Hematopoietic multipotent progenitor cell treated with erythropoietin and hydrocortisone succinate and interleukin-3 and kit ligand, for 4 days (in vitro differentiated cells): ENCODE results near the gene PGGT1B.

Experiments
- DNase-seq: peaks from one replicate; pipeline ENCODE4 v3.0.0-alpha.2; 2015

PGGT1B gene

DNA sequence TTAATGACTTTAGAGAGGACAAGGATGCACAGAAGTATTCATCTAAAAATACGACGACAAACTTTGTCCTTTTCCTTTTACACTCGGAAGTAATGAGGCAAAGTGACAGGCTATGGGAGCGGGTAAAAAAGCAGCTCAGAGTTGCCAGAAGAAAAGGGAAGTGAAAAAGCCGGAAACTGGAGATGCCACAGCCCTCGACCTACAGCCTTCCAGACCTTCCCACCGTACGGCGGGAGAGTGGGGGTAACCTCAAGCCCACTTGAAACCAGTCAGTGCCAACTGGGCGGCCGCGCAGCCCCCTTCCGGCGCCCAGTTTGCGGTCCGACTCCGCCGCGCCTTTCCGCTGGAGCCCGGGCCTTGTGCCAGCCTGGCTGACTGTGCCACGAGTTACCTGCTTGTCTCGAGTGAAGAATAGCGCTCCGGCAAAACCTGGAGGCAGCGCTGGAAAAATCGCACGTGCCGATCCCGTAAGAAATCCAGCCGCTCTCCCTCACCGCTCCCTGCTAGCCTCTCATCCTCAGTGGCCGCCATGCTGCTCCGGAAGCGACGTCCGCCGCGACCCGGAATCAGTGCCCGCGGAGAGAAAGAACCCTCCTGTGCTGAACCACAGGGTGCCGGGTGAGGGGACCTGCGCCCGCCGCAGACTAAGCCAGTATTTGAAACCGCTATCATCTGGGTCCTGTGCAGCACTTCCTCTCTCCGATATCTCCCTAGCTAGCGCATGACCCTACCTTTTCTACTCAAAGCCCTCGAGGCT is at the start of gene PGGT1B:
PGGT1B (minus strand) TSS at position 557 of the 757 bp plus-strand sequence; CDS start at position 531, 26 bp downstream.
- peak; percentile 91 for DNase-seq

DNA sequence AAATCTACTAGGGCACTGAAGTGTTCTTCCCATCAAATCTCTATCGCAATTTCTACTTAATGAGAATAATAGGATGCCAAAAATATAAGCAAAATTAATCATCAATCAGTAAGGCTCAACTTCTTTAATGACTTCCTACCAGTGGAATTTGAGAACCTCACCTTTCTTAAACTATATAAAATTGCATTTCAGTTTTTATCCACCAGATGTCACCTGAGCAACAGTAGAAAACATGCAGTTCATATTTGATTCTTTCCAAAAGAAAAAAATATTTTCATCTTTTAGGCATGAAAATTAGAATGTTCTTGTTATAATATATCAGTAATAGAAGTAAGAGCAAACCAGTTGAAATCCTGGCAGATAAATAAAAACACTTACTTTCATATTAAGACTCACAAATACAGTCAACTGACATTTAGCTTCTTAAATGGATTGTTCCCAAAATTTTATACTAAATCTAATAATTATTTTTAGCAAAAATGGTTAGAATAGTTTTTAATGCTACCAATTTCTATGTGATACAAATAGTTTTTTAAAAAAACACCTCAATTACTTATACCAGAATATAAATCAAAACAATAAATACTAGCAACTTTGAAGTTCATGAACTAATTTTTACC is 47.2 kb upstream of the PGGT1B start:
- peak; percentile 73 for DNase-seq

GRCh38 chr5:115308815-115309214 is 46.1 kb upstream of the PGGT1B start:
- DNase-seq = no peak

DNA sequence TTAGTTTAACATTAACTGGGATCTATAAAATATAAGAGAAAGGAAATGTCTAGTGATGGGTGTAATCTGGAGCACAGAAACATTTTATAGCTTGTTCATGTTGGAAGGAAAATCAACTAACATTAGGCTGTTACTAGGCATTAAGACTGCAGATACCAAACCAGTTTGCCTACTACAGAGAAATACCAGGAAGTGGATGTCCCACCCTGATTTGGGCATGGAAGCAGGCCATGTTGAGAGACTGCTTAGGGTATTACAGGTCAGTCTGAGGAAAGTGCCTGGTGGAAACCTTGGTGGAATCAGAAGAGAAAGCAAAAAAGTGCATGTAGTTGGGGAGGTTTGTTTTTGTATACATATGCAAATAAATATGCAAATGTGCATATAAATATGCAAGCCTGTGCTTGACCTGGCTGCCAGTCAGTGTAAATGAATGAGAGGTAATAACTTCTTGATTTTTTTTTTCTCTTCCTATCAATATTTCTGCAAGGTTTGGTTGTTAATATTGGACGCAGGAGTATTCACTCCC is 43.4 kb upstream of the PGGT1B start:
- peak; percentile 7 for DNase-seq

DNA sequence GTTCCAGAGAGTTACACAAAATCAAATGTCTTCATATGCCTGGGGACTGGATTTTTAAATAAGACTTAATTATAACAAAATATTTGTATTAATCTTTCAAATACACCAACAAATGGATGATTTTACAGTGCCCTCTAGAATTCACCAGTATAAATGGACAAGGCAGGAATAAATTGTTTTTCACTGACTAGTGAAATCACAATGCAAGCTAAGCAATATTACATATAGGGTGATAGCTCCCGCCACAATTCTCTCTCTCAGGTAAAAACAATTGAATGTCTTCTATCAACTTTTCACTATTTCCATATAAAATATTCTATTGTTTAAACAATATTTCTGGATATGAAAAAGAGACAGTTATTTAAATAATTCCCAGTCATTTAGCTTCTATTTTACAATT is 41.8 kb upstream of the PGGT1B start:
- DNase-seq = no peak

GRCh38 chr5:115298811-115299210 is 36.1 kb upstream of the PGGT1B start:
- DNase-seq = peak; percentile 10

DNA sequence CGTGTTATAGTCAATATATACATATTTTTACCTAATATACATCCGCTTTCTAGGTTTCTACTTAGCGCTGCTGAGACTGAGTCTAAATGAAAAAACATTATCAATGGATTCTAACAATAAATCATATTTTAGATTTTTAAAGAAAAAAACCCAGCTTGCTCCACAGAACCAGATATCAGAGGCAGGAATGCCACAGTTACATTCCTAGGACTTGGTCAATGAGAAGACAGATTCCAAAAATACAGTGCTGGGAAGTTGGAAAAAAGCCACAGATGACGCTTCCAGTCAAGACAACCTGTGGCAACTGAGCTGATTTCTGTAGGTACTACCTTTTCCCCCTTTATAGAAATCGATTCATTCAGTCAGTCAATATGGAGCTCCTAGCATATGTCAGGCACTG is 34.4 kb upstream of the PGGT1B start:
- no peak for DNase-seq

DNA sequence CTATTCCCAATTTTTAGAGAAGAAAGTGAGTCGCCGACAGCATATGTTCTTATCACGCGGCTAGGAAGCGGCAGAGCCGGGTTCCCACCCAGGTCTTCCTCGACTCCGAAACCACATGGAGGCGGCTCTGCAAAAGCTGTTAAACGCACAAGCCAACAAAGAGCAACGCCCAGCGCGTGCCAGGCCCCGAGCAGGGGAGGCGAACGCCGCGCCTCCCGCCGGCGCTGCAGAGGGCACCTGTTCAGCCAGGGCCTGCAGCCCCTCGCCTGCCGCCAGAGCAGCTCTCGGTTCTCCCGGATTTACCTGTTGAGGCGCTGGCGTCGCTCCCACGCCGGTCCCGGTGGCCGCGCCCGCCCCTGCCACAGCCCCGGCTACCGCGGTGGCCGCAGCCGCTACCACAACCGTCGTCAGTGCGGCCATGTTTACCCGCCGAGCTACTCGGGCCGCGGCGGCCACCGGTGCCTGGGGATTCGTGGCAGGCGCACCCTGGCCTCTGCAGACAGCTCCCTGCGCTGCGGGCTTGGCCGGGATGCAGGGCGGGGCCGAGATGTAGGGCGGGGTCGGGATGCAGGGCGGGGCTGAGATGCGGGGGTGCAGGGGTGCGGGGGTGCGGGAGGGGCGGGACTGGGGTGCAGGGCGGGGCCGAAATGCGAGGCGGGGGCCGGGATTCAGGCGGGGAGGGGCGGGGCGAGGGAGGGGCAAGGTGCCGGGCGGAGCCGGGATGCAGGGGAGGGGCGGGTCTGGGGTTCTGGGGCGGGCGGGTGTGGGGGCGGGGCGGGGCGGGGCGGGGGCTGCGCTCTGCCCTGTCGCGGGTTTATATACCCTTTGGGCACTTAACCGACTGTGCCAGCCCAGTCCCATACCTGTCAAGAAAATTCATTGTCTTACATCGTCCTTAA is 33.7 kb upstream of the PGGT1B start, which contains the start of gene CCDC112:
CCDC112 (minus strand) TSS at position 531 of the 899 bp plus-strand sequence; CDS start at position 420, 111 bp downstream.
- peak; percentile 90 for DNase-seq

GRCh38 chr5:115295777-115296123 is 33.1 kb upstream of the PGGT1B start:
- DNase-seq = no peak

DNA sequence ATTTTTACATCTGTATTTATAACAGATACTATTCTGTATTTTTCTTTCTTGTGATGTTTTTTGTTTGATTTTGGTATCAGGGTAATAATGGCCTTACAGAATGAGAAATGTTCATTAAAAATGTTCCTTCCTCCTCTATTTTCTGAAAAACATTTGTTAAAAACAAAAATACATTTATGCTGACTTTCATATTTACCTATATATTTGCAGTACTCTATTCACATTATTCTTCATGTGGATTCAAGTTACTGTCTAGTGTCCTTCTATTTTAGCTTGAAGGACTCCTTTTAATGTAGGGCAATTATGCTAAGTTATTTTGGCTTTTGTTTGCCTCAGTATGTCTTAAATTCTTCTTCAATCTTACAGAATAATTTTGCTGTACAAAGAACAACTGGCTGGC is 28.7 kb upstream of the PGGT1B start:
- DNase-seq = no peak

DNA sequence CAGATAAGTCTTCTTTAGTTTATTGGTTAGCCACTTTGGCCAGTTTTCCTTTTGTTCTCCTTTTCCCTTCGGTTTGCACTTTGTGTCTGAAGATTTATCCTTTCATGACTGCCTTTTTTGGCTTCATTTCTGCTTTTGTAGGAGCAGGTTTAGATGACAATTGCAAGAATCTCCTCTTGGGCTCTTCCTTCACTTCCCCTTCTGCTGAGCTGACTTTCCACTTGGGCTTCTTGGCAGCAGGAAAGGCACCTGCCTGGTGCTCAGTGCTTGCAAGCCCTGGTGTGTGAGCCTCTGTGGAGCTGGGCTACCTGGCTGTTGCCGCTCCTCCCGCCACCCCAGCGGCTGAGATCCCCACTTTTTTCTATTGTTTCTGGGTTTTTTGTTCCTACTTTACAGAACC is 26.4 kb upstream of the PGGT1B start:
- DNase-seq = peak; percentile 22

GRCh38 chr5:115284021-115284420 is 21.3 kb upstream of the PGGT1B start:
- DNase-seq = no peak

GRCh38 chr5:115282131-115282530 is 19.5 kb upstream of the PGGT1B start:
- no peak for DNase-seq

DNA sequence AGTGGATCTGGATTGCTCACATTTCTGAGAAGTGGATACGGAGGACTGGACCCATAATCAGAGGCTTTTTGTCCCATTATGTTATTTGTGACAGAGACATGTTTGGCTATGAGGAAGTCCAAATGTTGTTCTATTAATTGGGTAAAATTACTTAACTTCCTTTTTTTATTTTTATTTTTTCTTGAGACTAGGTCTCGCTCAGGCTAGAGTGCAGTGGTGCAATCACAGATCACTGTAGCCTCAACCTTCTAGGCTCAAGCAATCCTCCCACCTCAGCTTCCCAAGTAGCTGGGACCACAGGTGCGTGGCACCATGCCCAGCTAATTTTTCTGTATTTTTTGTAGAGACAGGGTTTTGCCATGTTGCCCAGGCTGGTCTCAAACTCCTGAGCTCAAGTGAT is 11.9 kb upstream of the PGGT1B start:
- peak; percentile 40 for DNase-seq

- DNase-seq = no peak
Measured at GRCh38 chr5:115272297-115272958, 9.8 kb upstream of the PGGT1B start.

GRCh38 chr5:115271295-115272050 is 8.8 kb upstream of the PGGT1B start:
- DNase-seq = peak; percentile 10

DNA sequence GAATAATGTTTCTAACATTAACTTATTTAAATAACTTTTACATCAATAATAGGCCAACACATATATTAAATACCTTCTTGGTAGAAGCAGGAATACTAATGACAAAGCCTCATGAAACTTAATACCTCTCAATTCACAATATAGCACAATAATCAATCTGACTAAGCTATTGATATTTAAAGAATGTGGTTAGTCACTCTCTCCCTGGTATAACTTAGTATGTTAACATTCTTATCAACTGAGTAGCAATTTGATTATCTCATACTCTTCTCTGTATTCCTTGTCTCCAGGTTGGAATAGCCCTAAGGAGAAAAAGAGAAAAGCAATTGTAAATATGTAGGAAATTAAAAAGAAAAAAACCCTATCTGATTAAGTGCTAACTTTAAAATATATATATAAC is 4.9 kb upstream of the PGGT1B start:
- DNase-seq = no peak

DNA sequence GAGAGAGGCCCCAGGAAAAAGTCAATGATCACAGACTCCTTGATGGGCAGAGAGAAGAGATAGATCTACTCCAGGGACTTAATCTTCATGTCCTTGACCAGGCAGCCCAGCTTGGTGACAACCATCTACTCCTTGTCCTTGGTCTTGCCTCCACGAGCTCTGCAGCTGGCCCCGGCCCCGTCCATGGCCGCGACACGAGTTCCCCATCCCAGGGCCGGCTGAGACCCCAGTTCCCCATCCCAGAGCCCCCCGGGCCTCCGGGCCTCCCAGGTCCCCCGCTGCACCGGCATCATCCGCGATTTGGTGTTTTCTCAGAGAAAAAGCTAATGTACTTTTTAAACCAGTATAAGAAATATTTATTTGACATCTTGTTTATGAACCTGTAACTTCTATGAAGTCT is 2.5 kb upstream of the PGGT1B start:
- DNase-seq = no peak

- no peak for DNase-seq
Measured at GRCh38 chr5:115264786-115265185, 2.1 kb upstream of the PGGT1B start.

- DNase-seq = no peak
Measured at GRCh38 chr5:115263078-115263380, 352 bp upstream of the PGGT1B start.

GRCh38 chr5:115262011-115262320 is 711 bp downstream of the PGGT1B start:
- DNase-seq = no peak

GRCh38 chr5:115260248-115260647 is 2.4 kb downstream of the PGGT1B start:
- DNase-seq = no peak
